ENCODE results near the gene CYTH4. TPM values are rescaled to one million over a fixed set of nuclear protein-coding genes. Genes with fewer than 3 reads are reported as not detected.

Gene CYTH4
- total and polyA plus RNA-seq, 4 donors, result 1.9 to 9.9 (median 5.9) TPM

GRCh38 chr22:37354261-37354660, 72.0 kb downstream of the CYTH4 start (continued):
- TF ChIP-seq REST (IDR thresholded peaks at IDR 0.05) (no peak), HNF4G (IDR thresholded peaks at IDR 0.05) (no peak), SP1 (IDR thresholded peaks at IDR 0.05) (no peak), RXRA (IDR thresholded peaks at IDR 0.05) (no peak), MAX (IDR thresholded peaks at IDR 0.05) (no peak), ATF3 (IDR thresholded peaks at IDR 0.05) (no peak), NR2F2 (IDR thresholded peaks at IDR 0.05) (no peak), YY1 (IDR thresholded peaks at IDR 0.05) (no peak), FOXA2 (IDR thresholded peaks at IDR 0.05) (no peak), GABPA (IDR thresholded peaks at IDR 0.05 in 1 of 2, conservative IDR thresholded peaks at IDR 0.05 in 1 of 2) (no peak)

GRCh38 chr22:37354670-37355069, 72.4 kb downstream of the CYTH4 start:
- WGBS, result 90% methylated on average over 5 of the region's 5 CpGs
- TF ChIP-seq SP1 (IDR thresholded peaks at IDR 0.05), result no peak
- no peak for TF ChIP-seq JUND (IDR thresholded peaks at IDR 0.05)
- TF ChIP-seq NR2F2 (IDR thresholded peaks at IDR 0.05), result no peak
- TF ChIP-seq EGR1 (IDR thresholded peaks at IDR 0.05; ENCODE audit: low read depth in 2 of 2), result no peak
- TF ChIP-seq FOXA2 (IDR thresholded peaks at IDR 0.05), result no peak
- no peak for TF ChIP-seq GABPA (IDR thresholded peaks at IDR 0.05 in 1 of 2, conservative IDR thresholded peaks at IDR 0.05 in 1 of 2)
- TF ChIP-seq TAF1 (conservative IDR thresholded peaks at IDR 0.05), result no peak
- no peak for TF ChIP-seq YY1 (IDR thresholded peaks at IDR 0.05)
- TF ChIP-seq MAX (IDR thresholded peaks at IDR 0.05), result no peak
- no peak for TF ChIP-seq CTCF (IDR thresholded peaks at IDR 0.05; ENCODE audit: low read depth, low read length, missing input control)
- TF ChIP-seq HNF4G (IDR thresholded peaks at IDR 0.05), result no peak
- DNase-seq (ENCODE audit: low spot score), result no peak
- Histone ChIP-seq H3K4me1 (ENCODE audit: control insufficient read depth in 4 of 4, insufficient read depth in 4 of 4, low read length in 3 of 4) (no peaks in the 10 kb centered on the region), H3K27me3 (ENCODE audit: control insufficient read depth in 4 of 4, insufficient read depth in 4 of 4, low read length in 3 of 4) (peaks cover 0 to 3% (median 0%) of the 10 kb centered on the region in 4 donors), H3K36me3 (ENCODE audit: control insufficient read depth in 4 of 4, insufficient read depth in 3 of 4, low read depth in 1 of 4, low read length in 3 of 4) (no peaks in the 10 kb centered on the region), H3K9me3 (ENCODE audit: control insufficient read depth in 4 of 4, low read length in 3 of 4) (no peaks in the 10 kb centered on the region), H3K27ac (ENCODE audit: low read depth in 1 of 2, low read length in 2 of 2) (no peak overlapping the region), H3K4me3 (ENCODE audit: low read depth in 1 of 3, low read length in 3 of 3) (no peak overlapping the region), H3K9ac (ENCODE audit: low read depth in 1 of 2, low read length in 2 of 2) (no peak overlapping the region)

- DNase-seq (ENCODE audit: low spot score), result no peak
- H3K9me3 ChIP-seq (ENCODE audit: control insufficient read depth in 4 of 4, low read length in 3 of 4), result no peaks in the 10 kb centered on the region
- H3K36me3 ChIP-seq (ENCODE audit: control insufficient read depth in 4 of 4, insufficient read depth in 3 of 4, low read depth in 1 of 4, low read length in 3 of 4), result no peaks in the 10 kb centered on the region
- H3K4me3 ChIP-seq (ENCODE audit: low read depth in 1 of 3, low read length in 3 of 3), result no peak overlapping the region
- H3K27ac ChIP-seq (ENCODE audit: low read depth in 1 of 2, low read length in 2 of 2), result no peak overlapping the region
- H3K27me3 ChIP-seq (ENCODE audit: control insufficient read depth in 4 of 4, insufficient read depth in 4 of 4, low read length in 3 of 4), result peaks cover 0 to 3% (median 0%) of the 10 kb centered on the region in 4 donors
- no peaks in the 10 kb centered on the region for H3K4me1 ChIP-seq (ENCODE audit: control insufficient read depth in 4 of 4, insufficient read depth in 4 of 4, low read length in 3 of 4)
- WGBS, result 88% methylated on average over 14 of the region's 14 CpGs
- H3K9ac ChIP-seq (ENCODE audit: low read depth in 1 of 2, low read length in 2 of 2), result no peak overlapping the region
- no peak for TF ChIP-seq HNF4A (conservative IDR thresholded peaks at IDR 0.05)
- no peak for TF ChIP-seq FOXA2 (IDR thresholded peaks at IDR 0.05)
- no peak for TF ChIP-seq HNF4G (IDR thresholded peaks at IDR 0.05)
- no peak for TF ChIP-seq RAD21 (IDR thresholded peaks at IDR 0.05)
- no peak for TF ChIP-seq CTCF (IDR thresholded peaks at IDR 0.05; ENCODE audit: low read depth, low read length, missing input control)
- TF ChIP-seq GABPA (IDR thresholded peaks at IDR 0.05 in 1 of 2, conservative IDR thresholded peaks at IDR 0.05 in 1 of 2), result no peak
- TF ChIP-seq SP1 (IDR thresholded peaks at IDR 0.05), result no peak
- TF ChIP-seq TAF1 (conservative IDR thresholded peaks at IDR 0.05), result no peak
- no peak for TF ChIP-seq ATF3 (IDR thresholded peaks at IDR 0.05)
- TF ChIP-seq EGR1 (IDR thresholded peaks at IDR 0.05; ENCODE audit: low read depth in 2 of 2), result no peak
- no peak for TF ChIP-seq JUND (IDR thresholded peaks at IDR 0.05)
- TF ChIP-seq NR2F2 (IDR thresholded peaks at IDR 0.05), result no peak
- no peak for TF ChIP-seq MAX (IDR thresholded peaks at IDR 0.05)
- no peak for TF ChIP-seq YY1 (IDR thresholded peaks at IDR 0.05)
- no peak for TF ChIP-seq RXRA (IDR thresholded peaks at IDR 0.05)
- no peak for TF ChIP-seq ZBTB33 (IDR thresholded peaks at IDR 0.05)
These were observed 72.9 kb downstream of the CYTH4 start for GRCh38 chr22:37355174-37355573.
